GM19351 (cell line): ENCODE results near the gene THPO.
A peak's percentile ranks its signal among the peaks of the same experiment; 100 is the strongest.

ENCODE experiments used
- ATAC-seq: cut with Tn5 transposase; IDR thresholded peaks from one replicate; pipeline ENCODE4 v1.9.1; 2021; ENCODE audit warnings: mild to moderate bottlenecking, moderate library complexity; ENCODE audit not compliant: unreplicated experiment

Gene THPO

DNA sequence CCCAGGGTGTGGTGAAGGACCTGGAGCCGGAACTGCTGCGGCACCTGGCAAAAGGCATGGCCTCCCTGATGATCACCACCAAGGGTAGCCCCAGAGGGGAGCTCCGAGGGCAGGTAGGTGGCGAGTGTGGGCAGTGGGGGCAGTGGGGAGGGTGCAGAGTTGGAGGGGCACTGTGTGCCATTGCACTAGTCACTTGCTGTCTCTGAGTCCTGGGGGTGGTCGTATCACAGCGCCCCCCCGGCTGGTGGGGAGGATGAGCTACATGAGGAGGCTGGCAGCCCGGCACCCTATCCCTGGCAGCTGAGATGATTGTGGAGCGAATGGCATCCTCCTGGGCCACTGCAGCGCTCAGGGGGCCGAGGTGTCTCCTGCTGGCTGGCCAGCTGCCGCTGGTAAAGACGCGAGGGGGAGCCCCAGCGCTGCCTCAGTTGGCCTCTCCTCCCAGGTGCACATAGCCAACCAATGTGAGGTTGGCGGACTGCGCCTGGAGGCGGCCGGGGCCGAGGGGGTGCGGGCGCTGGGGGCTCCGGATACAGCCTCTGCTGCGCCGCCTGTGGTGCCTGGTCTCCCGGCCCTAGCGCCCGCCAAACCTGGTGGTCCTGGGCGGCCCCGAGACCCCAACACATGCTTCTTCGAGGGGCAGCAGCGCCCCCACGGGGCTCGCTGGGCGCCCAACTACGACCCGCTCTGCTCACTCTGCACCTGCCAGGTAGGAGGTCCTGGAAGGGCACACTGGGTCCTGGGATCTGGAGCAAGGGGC, 8.2 kb upstream of the THPO start:
- ATAC-seq, result no peak

DNA sequence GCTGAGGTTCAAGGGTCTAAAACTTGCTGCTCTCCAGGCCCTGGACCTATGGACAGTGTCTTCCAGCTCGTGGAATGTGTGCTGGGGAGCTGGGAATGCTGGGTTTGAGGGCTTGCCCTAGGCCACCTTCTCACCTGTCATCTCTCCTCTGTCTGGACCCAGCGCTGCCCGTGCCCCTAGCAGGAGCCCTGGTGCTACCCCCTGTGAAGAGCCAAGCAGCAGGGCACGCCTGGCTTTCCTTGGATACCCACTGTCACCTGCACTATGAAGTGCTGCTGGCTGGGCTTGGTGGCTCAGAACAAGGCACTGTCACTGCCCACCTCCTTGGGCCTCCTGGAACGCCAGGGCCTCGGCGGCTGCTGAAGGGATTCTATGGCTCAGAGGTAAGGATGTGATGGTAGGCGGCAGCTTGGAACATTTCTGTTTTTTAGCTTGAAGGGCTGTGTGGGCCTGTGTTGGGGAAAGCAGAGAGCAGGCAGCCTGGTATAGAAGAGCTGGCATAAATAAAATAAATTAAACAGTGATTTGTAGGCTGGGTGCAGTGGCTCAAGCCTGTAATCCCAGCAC, 6.9 kb upstream of the THPO start:
- ATAC-seq, result no peak

DNA sequence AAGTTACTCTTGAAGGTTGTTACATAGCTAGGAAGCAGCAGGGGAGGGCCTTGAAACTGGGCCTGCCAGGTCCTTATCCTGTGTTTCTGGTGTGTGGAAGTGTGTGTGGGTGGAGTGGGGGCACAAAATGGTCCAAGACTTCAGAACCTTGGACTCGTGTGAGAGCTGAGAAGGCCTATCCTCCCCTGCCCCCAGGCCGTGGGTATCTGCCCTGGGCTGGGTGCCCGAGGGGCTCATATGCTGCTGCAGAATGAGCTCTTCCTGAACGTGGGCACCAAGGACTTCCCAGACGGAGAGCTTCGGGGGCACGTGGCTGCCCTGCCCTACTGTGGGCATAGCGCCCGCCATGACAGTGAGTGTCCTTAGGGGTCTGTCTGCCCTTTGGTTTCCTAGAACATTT, 6.3 kb upstream of the THPO start:
- no peak for ATAC-seq

DNA sequence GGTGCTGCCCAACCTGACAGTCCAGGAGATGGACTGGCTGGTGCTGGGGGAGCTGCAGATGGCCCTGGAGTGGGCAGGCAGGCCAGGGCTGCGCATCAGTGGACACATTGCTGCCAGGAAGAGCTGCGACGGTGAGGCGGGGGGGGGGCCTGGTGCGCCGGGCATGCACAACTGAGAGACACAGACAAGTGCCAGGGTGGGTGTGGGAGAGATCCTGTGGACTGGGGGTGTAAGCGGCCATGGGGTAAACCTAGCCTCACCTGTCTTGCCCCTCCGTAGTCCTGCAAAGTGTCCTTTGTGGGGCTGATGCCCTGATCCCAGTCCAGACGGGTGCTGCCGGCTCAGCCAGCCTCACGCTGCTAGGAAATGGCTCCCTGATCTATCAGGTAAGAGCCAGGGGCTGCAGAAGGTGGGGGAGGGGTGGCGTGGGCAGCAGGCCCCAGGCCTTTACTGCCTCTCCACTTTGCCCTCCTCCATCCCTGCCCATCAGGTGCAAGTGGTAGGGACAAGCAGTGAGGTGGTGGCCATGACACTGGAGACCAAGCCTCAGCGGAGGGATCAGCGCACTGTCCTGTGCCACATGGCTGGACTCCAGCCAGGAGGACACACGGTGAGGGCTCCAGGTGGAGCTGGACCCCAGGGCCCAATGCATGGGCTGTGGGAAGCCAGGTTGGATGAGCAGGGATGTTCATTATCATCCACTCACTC, 5.2 kb upstream of the THPO start:
- ATAC-seq, result no peak

DNA sequence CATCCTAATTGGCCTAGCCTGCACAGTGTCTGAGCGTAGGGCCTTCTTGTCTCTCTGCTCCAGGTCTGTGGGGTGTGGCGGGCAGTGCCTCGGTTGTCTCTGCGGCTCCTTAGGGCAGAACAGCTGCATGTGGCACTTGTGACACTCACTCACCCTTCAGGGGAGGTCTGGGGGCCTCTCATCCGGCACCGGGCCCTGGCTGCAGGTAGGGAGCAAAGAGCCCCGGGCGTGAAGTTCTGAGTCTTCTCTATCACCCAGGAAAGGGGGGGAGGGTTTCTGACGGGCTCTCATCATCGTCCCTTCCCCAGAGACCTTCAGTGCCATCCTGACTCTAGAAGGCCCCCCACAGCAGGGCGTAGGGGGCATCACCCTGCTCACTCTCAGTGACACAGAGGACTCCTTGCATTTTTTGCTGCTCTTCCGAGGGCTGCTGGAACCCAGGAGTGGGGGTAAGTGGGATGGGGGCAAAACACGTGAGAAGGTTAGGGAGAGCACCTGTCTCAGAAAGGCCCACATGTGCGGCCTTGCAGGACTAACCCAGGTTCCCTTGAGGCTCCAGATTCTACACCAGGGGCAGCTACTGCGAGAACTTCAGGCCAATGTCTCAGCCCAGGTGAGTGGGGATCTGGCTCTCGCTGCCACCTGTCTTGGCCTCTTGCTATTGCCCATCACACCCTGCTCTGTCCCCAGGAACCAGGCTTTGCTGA, 4.5 kb upstream of the THPO start:
- ATAC-seq, result no peak

DNA sequence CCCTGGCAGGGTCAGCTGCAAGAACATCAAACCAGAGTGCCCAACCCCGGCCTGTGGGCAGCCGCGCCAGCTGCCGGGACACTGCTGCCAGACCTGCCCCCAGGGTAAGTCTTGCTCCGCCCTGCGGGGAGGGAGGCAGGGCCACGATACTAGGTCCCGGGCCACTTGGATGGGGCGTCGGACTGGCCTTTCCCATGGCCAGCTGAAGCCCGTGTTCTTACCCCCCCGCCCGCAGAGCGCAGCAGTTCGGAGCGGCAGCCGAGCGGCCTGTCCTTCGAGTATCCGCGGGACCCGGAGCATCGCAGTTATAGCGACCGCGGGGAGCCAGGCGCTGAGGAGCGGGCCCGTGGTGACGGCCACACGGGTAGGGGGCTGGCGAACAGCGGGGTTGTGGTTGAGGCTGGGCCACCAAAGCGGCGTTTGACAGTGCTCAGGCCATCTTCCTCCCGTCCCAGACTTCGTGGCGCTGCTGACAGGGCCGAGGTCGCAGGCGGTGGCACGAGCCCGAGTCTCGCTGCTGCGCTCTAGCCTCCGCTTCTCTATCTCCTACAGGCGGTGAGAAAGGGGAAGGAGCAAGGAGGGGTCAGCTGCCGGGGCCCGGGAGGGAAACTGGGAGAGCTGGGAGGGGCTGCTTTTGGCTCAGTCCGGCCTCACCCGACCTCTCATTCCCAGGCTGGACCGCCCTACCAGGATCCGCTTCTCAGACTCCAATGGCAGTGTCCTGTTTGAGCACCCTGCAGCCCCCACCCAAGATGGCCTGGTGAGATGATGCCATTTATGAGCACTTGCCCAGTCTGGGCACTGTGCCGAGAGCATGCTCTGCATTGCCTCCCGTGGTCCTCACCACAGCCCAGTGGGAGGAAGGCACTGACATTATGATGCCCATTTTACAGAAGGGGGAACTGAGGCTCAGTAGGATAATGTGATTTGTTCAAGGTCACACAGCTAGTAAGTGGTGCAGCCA, 3.5 kb upstream of the THPO start:
- ATAC-seq, result no peak

DNA sequence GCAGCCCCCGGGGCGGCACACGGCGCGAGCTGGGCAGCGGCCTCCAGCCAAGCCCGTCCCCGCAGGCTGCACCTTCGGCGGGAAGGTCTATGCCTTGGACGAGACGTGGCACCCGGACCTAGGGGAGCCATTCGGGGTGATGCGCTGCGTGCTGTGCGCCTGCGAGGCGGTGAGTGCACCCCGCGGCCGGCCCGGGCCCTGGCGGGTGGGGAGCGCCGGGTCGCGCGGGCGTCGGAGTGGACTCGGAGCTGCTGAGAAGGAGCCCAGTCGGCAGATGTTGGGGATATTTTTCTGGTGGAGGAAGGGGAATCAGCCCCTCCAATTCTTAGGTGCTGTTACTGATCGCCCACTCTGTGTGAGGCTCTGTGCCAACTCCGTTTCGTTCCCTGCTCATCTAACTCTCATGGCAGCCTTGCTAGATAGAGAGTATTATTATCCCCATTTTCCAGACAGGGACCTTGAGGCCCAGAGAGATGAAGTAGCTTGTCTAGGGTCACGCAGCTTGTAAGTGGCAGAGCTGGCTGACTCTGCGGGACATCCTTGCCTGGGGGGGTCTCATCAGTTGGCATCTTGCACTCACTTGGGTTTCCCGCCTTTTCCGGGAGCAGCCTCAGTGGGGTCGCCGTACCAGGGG, 2.7 kb upstream of the THPO start:
- ATAC-seq, result no peak

DNA sequence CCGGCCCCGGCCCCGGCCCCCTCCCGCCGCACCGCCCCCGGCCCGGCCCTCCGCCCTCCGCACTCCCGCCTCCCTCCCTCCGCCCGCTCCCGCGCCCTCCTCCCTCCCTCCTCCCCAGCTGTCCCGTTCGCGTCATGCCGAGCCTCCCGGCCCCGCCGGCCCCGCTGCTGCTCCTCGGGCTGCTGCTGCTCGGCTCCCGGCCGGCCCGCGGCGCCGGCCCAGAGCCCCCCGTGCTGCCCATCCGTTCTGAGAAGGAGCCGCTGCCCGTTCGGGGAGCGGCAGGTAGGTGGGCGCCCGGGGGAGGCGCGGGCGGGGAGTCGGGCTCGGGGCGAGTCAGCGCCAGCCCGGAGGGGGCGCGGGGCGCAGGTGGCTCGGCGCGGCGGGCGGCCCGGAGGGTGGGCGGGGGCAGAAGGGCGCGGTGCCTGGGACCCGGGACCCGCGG, 2.2 kb upstream of the THPO start:
- no peak for ATAC-seq

DNA sequence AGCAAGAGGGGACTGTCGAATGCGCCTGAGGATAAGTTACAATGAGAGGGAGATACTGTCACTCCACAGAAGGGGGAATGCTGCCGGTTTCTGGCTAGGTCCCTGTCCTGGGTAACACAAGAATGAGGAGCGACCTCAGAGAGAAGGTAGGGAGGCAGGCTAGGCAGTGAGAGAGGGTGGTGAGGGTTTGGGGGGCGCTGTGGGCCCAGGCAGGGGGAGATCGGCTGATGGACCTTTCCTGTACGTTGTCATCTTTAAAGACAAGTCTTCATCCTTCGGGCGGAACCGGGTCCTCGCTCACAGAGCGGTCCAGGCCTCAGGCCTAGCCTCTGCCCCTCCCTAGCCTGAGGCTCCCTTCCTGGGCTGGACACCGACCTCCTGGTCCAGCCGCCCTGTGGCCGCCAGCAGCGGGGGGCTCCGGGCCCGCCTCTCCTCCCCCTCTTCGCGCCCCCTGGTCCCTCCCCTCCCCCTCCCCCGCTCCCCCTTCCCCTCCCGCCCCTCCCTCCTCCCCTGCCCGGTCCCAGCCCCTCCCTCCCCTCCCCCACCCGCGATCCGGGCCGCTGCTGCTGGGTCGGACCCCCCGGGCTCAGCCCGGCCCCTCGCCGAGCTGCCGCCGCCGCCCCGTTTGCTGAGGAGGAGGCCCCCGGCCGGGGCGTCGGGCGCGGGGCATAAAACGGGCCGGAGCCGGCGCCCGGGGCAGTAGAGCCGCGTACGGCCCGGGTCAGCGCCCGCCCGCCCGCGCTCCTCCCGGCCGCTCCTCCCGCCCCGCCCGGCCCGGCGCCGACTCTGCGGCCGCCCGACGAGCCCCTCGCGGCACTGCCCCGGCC, 1.6 kb upstream of the THPO start, which contains the start of gene CHRD:
CHRD (plus strand) TSS at position 697 of the 827 bp plus-strand sequence. CDS start 265 bp downstream, outside the sequence.
- ATAC-seq, result no peak

DNA sequence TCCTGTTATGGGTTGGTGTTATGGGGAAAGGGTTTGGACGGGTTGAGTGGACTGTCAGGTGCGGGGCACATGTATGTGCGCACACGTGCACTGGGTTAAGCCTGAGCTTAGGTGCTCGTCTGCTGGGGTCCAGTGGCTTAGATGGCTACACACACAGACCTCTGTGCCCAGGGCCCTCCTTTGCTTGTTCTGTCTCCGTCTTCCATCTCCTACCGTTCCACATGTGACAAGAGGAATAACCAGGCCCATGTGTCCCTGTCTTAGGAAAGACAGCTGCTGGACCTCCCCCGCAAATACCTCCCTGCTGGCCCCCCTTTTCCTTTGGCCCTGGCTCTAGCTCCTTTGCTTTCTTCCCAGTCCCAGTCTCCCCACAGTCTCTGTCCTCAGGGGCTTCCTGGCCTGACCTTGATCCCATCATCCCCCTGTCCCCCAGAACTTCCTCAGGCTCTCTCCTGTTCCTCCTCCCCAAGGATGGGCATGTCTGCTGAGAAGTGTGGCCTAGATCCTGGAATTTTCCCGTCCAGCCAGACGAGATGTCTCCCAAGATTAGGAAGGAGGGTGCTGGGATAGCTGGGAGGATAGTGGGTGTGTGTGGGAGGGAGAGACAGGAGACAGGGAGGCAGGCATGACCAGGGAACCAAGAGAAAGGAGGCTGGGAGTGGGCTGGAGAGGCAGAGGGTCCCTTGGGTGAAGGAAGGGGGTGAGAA, 797 bp upstream of the THPO start:
- no peak for ATAC-seq

DNA sequence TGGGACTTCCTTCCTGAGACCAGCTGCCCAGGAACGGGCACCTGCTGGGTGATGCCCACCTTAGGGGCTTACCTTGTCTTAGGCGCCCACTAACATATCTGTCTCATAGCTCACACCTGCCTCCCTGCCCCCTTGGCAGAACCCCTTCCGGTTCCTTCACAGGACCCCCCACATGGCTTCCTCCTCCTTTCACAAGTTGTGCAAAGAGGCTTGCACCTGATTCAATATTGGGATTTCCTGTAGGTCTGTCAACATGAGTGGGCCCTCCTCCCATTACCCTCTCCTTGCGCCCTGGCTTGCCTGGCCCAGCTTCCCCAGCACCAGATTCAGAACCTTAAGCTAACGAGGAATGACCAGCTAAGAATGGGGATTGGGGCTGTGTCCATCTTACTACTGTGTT, 633 bp downstream of the THPO start:
- no peak for ATAC-seq

DNA sequence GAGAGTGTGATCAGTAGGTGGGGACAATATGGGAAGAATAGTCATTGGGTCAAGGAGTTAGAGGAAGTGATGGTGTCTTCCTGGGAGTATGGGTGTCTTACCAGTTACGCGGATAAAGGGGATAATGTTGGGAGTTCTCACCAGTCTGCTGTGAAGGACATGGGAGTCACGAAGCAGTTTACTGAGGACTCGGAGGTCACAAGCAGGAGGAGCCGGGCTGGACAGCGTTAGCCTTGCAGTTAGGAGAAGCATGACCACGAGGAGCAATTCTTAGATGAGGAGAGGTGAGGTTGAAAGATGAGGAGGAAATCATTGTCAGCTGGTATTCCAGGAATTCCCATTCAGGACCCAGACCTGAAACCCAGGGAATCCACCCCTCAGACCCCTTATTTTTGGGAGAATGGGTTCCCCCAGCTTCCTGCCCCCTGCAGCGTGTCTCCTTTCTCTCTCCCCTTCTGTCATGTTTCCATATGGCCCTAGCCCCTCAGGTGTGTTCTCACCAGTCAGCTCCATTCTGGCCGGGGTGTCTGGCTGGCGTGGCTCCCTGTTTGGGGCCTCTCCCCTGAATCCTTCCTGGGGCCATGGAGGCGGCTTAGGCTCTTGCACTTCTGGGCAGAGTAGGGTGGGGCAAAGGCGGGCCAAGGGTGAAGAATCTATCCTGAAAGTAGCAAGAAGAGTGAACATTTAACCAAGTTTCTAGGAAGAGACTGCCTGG, 2.1 kb downstream of the THPO start:
- no peak for ATAC-seq

DNA sequence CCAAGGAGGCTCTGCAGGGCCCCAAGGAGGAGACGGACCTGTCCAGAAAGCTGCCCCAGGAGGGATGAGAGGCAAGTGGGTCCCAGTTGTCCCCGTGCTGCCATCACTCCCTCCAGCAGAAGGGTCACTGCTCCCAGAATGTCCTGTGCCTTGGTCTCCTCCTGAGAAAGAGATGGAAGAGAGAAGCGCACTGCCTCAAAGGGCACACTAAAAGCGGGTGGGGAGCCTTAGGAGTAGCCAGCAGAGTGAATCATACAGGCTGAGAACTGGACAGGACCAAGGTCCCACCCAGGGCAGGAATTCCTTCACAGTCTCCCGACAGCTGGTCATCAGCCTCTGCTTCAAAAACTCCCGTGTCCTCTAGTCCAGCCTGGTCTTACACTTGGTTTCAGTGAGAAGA, 4.6 kb downstream of the THPO start:
- ATAC-seq, result no peak

DNA sequence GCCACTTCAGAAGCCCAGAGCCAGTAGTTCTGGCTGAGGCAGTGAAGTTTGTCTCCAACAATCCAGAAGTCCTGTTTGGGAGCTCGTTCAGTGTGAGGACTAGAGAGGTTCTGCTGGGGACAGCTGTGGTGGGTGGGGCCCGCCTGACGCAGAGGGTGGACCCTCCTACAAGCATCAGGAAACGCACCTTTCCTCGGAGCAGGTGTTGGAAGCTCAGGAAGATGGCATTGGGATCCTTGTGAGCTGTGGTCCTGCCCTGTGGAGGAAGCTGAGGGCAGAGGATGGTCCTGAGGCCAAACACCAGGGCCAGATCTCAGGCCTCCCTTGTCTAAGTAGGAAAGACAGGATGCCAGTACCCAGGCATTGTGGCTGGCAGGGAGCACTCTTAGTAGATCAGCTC, 5.1 kb downstream of the THPO start:
- ATAC-seq, result no peak

DNA sequence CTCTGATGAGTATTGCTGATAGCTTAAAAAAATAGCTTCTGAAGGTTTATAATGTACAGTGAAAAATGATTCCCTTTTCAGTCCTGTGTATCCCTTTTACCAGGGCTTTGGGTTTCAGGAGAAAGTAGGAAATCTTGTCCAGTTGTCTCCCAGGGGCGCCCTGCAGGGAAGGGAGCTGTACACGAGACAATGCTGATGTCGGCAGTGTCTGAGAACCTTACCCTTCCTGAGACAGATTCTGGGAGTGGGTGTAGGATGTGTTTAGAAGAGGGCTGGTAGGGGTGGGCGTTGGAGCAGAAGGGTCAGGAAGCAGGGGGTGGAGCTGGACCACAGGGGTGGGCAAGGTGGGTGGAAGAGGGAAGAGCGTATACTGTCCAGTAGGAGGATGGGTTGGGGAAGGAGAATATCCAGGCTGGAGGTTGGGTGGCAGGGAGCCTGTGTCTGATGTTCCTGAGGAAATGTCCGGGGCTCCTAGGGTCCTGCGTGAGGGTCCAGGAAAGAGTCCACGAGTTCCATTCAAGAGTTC, 5.6 kb downstream of the THPO start:
- ATAC-seq, result no peak

DNA sequence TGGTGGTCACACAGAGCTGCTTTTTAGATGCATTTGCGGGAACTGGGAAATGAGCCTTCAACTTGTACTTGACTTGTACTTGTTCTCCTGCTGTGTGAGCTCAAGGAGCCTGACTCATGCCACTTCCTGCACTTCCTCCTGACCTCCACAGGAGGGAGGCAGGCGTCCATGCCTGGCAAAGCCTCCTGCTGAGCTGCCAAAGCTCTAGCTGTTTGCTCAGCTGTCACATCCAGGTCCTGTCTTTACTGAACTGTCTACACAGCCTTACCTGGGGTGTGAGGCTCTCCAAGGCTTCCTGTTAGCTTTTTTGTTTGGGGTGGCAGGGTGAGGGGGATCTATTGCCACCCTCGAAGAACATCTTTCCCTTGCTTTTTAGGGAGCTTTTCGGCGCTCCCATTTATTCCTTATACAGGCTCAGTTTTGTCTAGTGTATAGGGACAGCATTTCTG, 6.4 kb downstream of the THPO start:
- ATAC-seq, result peak; percentile 70

DNA sequence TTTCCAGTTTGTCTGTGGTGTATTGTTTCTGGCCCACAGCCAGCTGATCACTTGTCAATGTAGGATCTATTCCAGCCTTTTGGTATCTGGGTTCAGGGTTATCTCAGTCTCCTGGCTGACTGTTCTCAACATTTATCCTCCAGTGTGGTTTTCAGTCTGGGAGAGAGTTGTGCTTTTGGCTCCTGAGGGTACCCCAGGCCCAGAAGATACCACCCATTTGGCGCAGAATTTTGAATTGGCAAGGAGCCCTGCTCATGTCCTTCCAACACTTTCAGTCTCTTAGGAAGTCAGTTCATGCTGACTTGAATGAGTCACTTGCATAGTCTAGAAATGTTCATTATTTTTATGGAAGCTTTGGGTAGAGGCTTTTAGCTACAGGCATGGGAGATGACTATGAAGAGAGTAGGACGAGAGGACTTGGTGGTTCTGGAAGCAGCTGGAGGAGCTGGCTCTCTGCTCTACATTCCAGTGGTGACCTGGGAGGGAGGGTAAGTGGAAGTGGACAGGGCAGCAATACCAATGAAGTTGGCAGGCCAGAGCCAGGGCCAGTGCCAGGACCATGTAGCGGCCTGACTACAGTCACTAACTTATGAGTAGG, 9.3 kb downstream of the THPO start:
- ATAC-seq, result no peak
